HG03039 (cell line): ENCODE results near the gene FAF2.

ENCODE experiments used
- ATAC-seq: cut with Tn5 transposase; IDR thresholded peaks from one replicate; pipeline ENCODE4 v1.9.1; 2021; ENCODE audit warnings: mild to moderate bottlenecking, moderate library complexity; ENCODE audit not compliant: unreplicated experiment

Gene FAF2

GRCh38 chr5:176500511-176500910 is 52.3 kb downstream of the FAF2 start:
- ATAC-seq, result no peak

GRCh38 chr5:176501333-176501732 is 53.1 kb downstream of the FAF2 start:
- ATAC-seq, result no peak

GRCh38 chr5:176503496-176503895 is 55.3 kb downstream of the FAF2 start:
- ATAC-seq, result no peak

- ATAC-seq, result no peak
These were observed 59.7 kb downstream of the FAF2 start for GRCh38 chr5:176507911-176508310.

- no peak for ATAC-seq
These were observed 60.4 kb downstream of the FAF2 start for GRCh38 chr5:176508603-176509002.

GRCh38 chr5:176513788-176514187 is 65.6 kb downstream of the FAF2 start:
- ATAC-seq, result no peak

- no peak for ATAC-seq
These were observed 66.2 kb downstream of the FAF2 start for GRCh38 chr5:176514244-176514950.

- ATAC-seq, result no peak
These were observed 67.2 kb downstream of the FAF2 start for GRCh38 chr5:176515396-176515795.

GRCh38 chr5:176517053-176517661 is 69.0 kb downstream of the FAF2 start:
- ATAC-seq, result no peak

- ATAC-seq, result no peak
These were observed 71.9 kb downstream of the FAF2 start for GRCh38 chr5:176519810-176520720.

- no peak for ATAC-seq
These were observed 73.1 kb downstream of the FAF2 start for GRCh38 chr5:176521286-176521685.

- no peak for ATAC-seq
These were observed 73.6 kb downstream of the FAF2 start for GRCh38 chr5:176521699-176522263.

GRCh38 chr5:176524138-176524537 is 76.0 kb downstream of the FAF2 start:
- no peak for ATAC-seq

GRCh38 chr5:176524987-176525386 is 76.8 kb downstream of the FAF2 start:
- no peak for ATAC-seq

- ATAC-seq, result no peak
These were observed 77.5 kb downstream of the FAF2 start for GRCh38 chr5:176525677-176526076.

- no peak for ATAC-seq
These were observed 78.3 kb downstream of the FAF2 start for GRCh38 chr5:176526462-176526861.

GRCh38 chr5:176527246-176528222 is 79.3 kb downstream of the FAF2 start:
- no peak for ATAC-seq

GRCh38 chr5:176528301-176528700 is 80.1 kb downstream of the FAF2 start:
- ATAC-seq, result no peak

GRCh38 chr5:176528761-176529115 is 80.6 kb downstream of the FAF2 start:
- ATAC-seq, result no peak

- no peak for ATAC-seq
These were observed 81.0 kb downstream of the FAF2 start for GRCh38 chr5:176529116-176529740.
